Osteocyte (in vitro differentiated cells): ENCODE data around the gene INPP1. TPM values are rescaled to one million over a fixed set of nuclear protein-coding genes. Genes with fewer than 3 reads are reported as not detected.

Experiments used
- DNase-seq: peaks from one replicate; pipeline ENCODE4 v3.0.0; 2021; ENCODE audit warnings: mixed read lengths; ENCODE audit not compliant: unreplicated experiment; ENCODE audit errors: extremely low spot score
- H3K27ac Mint-ChIP-seq: one replicate; pipeline ENCODE4 v1.8.0; 2021; ENCODE audit warnings: mild to moderate bottlenecking, mixed read lengths; ENCODE audit not compliant: unreplicated experiment
- H3K27me3 Mint-ChIP-seq: one replicate; pipeline ENCODE4 v1.8.0; 2021; ENCODE audit warnings: mixed read lengths; ENCODE audit not compliant: unreplicated experiment
- H3K36me3 Mint-ChIP-seq: one replicate; pipeline ENCODE4 v1.8.0; 2021; ENCODE audit warnings: mixed read lengths; ENCODE audit not compliant: unreplicated experiment
- H3K4me1 Mint-ChIP-seq: one replicate; pipeline ENCODE4 v1.8.0; 2021; ENCODE audit warnings: mixed read lengths; ENCODE audit not compliant: unreplicated experiment
- H3K4me3 Mint-ChIP-seq: one replicate; pipeline ENCODE4 v1.8.0; 2021; ENCODE audit warnings: mild to moderate bottlenecking, moderate library complexity, mixed read lengths; ENCODE audit not compliant: unreplicated experiment
- H3K9me3 Mint-ChIP-seq: one replicate; pipeline ENCODE4 v1.8.0; 2021; ENCODE audit warnings: mixed read lengths; ENCODE audit not compliant: unreplicated experiment
- CTCF ChIP-seq: fragments of 200-600 bp; sonication (generic); IDR thresholded peaks from 2 replicates; pipeline ENCODE4 v1.5.0; 2021; ENCODE audit warnings: antibody characterized with exemption, mild to moderate bottlenecking, moderate library complexity
- total RNA-seq: library from RNA; stranded (reverse); gene quantifications from 2 replicates; pipeline ENCODE4 v1.2.1, GENCODE V29; 2021

INPP1 gene
- total RNA-seq, 1 donor from 2014 or later, result 17.3 TPM

- peaks cover 5% of the 10 kb centered on the region for H3K27me3 Mint-ChIP-seq
- H3K4me3 Mint-ChIP-seq, result peak within 1 kb of the TSS; percentile 74
- no peak for DNase-seq
- H3K36me3 Mint-ChIP-seq, result peaks cover 4% of the 10 kb centered on the region
- TF ChIP-seq CTCF, result no peak
- H3K27ac Mint-ChIP-seq, result no peak within 1 kb of the TSS
- no peaks in the 10 kb centered on the region for H3K4me1 Mint-ChIP-seq
- H3K9me3 Mint-ChIP-seq, result peaks cover 3% of the 10 kb centered on the region
Measured at GRCh38 chr2:190407662-190408537, 64.5 kb downstream of the INPP1 start, which contains the start of gene MFSD6. TSS of gene MFSD6 (plus strand) at chr2:190408355. CDS start at chr2:190436030, 27,675 bp downstream.

GRCh38 chr2:190408538-190409271 is 65.3 kb downstream of the INPP1 start:
- peaks cover 5% of the 10 kb centered on the region for H3K27me3 Mint-ChIP-seq
- H3K4me1 Mint-ChIP-seq, result no peaks in the 10 kb centered on the region
- H3K27ac Mint-ChIP-seq, result no peak overlapping the region
- no peaks in the 10 kb centered on the region for H3K9me3 Mint-ChIP-seq
- peak overlapping the region; percentile 74 for H3K4me3 Mint-ChIP-seq
- no peak for DNase-seq
- no peak for TF ChIP-seq CTCF
- H3K36me3 Mint-ChIP-seq, result peaks cover 4% of the 10 kb centered on the region

- Mint-ChIP-seq H3K27ac (no peak overlapping the region), H3K36me3 (peaks cover 4% of the 10 kb centered on the region), H3K27me3 (peaks cover 5% of the 10 kb centered on the region), H3K4me3 (peak overlapping the region; percentile 74), H3K9me3 (no peaks in the 10 kb centered on the region), H3K4me1 (no peaks in the 10 kb centered on the region)
- no peak for TF ChIP-seq CTCF
- DNase-seq, result no peak
Measured at GRCh38 chr2:190409616-190410015, 66.2 kb downstream of the INPP1 start.

- Mint-ChIP-seq H3K36me3 (peaks cover 4% of the 10 kb centered on the region), H3K4me3 (no peak overlapping the region), H3K27ac (no peak overlapping the region), H3K9me3 (no peaks in the 10 kb centered on the region), H3K4me1 (no peaks in the 10 kb centered on the region), H3K27me3 (peaks cover 5% of the 10 kb centered on the region)
- TF ChIP-seq CTCF, result no peak
- DNase-seq, result no peak
Measured at GRCh38 chr2:190410166-190410565, 66.8 kb downstream of the INPP1 start.

- H3K4me3 Mint-ChIP-seq, result no peak overlapping the region
- H3K9me3 Mint-ChIP-seq, result no peaks in the 10 kb centered on the region
- peaks cover 7% of the 10 kb centered on the region for H3K4me1 Mint-ChIP-seq
- TF ChIP-seq CTCF, result no peak
- H3K27ac Mint-ChIP-seq, result no peak overlapping the region
- peaks cover 5% of the 10 kb centered on the region for H3K36me3 Mint-ChIP-seq
- DNase-seq, result no peak
- peaks cover 5% of the 10 kb centered on the region for H3K27me3 Mint-ChIP-seq
Measured at GRCh38 chr2:190412966-190413365, 69.6 kb downstream of the INPP1 start.
